GM21367 (cell line): Measurements from ENCODE around the gene CANX.
"Not testable (repeated sequence)": the region's sequence is repeated elsewhere in the genome, so short reads cannot be mapped to it uniquely, and the experiment has no call there.

Source experiments
- ATAC-seq: cut with Tn5 transposase; IDR thresholded peaks from one replicate; pipeline ENCODE4 v1.9.1; 2021; ENCODE audit not compliant: unreplicated experiment

CANX gene, protein sequence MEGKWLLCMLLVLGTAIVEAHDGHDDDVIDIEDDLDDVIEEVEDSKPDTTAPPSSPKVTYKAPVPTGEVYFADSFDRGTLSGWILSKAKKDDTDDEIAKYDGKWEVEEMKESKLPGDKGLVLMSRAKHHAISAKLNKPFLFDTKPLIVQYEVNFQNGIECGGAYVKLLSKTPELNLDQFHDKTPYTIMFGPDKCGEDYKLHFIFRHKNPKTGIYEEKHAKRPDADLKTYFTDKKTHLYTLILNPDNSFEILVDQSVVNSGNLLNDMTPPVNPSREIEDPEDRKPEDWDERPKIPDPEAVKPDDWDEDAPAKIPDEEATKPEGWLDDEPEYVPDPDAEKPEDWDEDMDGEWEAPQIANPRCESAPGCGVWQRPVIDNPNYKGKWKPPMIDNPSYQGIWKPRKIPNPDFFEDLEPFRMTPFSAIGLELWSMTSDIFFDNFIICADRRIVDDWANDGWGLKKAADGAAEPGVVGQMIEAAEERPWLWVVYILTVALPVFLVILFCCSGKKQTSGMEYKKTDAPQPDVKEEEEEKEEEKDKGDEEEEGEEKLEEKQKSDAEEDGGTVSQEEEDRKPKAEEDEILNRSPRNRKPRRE

DNA sequence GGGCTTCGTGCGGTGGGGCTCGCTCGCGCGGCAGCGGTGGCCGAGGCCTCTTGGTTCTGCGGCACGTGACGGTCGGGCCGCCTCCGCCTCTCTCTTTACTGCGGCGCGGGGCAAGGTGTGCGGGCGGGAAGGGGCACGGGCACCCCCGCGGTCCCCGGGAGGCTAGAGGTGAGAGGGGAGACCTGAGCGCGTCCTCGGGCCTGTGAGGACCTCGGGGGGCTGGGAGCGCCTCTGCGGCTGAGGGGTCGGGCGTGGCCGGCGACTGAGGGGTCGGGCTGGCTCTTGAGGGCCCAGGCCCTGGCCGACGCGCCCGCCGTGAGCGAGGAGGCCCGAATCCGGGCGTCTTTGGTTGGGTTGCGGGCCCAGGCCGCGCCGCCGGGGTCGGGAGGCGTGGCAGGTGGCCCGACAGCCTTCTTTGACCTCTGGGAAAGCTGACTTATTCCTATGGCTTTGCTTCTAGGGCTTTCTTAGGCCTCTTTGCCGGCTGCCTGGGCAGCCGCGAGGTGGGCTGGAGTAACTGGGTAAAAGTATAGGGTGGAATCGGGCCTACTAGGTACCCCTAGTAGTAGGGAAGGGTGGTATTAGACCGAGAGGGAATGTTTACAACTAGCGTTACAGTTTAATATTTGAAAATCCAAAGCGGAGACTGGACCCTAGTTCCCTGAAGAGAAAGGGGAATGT lies at the start of gene CANX:
CANX (plus strand) TSS at position 33 of the 681 bp plus-strand sequence. CDS start 6,715 bp downstream, outside the sequence.
- no peak for ATAC-seq

DNA sequence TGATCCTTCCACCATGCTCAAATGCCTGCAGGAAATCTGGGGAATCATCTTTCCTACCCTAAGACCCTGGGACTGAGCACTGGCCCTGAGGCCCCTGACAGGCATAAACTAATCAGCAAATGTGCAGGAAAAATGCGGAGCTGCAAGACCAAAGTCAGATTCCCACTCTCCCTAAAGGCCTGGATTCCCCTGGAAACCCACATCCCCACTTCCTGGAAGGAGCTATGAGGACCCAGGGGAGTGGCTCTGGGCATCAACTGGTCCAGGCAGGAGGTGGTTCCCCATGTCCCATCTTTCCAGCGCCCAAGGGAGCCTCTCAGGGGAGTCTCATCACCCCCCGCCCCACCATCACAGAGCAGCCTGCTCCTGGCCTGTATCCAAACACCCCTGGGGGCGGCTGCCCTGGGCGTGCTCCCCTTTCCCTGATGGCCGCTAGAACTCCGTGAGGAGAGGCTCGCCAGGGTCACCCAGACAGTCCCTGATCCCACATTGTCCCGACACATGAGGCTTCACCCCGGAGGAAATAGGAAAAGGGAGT lies 49.5 kb upstream of the CANX start:
- ATAC-seq: not testable (repeated sequence)

DNA sequence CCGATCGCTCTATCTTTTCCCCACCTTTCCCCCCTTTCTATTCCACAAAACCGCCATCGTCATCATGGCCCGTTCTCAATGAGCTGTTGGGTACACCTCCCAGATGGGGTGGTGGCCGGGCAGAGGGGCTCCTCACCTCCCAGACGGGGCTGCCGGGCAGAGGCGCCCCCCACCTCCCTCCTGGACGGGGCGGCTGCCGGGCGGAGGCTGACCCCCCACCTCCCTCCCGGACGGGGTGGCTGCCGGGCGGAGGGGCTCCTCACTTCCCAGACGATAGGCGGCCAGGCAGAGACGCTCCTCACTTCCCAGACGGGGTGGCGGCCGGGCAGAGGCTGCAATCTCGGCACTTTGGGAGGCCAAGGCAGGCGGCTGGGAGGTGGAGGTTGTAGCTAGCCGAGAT lies 48.5 kb upstream of the CANX start:
- ATAC-seq: not testable (repeated sequence)

DNA sequence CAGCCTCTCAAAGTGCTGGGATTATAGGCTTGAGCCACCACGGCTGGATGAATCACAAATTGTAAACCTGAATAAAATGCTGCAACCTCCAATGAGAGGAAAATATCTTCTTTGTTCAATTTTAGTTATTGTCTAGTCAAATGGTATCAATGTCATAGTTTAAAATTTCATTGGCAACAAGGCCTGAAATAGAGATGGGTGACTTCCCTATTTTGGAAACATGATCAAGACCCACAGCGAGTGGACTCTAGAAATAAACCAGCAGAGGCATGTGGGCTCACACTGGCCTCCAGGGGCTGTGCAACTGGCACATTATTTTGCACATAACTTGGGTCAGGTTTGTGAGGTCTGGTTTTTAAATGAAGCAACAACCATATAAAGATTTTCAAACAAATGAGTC lies 45.6 kb upstream of the CANX start:
- not testable (repeated sequence) for ATAC-seq

DNA sequence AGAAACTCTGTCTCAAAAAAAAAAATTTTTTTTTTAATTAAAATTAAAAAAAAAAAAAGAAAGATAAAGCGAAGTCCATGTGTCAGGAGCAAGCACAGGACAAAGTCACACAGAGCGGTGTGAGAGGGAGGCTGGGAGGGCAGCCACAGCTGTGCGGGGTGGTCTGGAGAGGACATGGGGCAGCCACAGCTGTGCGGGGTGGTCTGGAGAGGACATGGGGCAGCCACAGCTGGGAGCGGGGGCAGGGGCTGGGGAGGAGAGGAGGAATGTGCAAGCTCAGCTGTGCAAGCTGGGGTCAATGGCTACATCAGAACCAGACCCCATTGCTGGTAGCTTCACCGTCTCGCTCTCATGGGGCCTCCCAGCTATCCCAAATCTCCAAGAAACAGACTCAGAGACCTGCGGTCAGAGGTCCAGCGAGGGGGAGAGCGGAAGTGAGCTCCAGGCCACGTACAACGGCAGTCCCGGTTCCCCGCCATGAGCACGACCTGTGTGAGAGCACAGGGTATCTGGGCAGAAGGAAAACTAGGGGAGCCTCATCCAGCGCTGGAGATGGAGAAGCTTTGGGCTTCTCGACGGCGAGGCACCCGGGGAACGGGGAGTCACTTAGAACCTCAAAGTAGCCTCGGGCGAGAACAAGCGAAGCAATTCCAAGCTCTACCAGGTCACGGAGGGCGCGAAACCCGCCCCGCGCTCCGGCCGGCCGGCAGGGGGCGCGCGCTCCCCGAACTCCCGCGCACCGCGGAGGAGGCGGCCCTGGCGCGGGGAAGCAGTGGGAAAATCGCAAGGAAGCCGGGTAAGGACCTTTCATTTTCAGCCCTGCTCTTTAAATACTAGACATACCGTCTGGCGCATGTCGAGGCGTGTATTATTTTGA lies 41.2 kb upstream of the CANX start:
- peak; percentile 78 for ATAC-seq

DNA sequence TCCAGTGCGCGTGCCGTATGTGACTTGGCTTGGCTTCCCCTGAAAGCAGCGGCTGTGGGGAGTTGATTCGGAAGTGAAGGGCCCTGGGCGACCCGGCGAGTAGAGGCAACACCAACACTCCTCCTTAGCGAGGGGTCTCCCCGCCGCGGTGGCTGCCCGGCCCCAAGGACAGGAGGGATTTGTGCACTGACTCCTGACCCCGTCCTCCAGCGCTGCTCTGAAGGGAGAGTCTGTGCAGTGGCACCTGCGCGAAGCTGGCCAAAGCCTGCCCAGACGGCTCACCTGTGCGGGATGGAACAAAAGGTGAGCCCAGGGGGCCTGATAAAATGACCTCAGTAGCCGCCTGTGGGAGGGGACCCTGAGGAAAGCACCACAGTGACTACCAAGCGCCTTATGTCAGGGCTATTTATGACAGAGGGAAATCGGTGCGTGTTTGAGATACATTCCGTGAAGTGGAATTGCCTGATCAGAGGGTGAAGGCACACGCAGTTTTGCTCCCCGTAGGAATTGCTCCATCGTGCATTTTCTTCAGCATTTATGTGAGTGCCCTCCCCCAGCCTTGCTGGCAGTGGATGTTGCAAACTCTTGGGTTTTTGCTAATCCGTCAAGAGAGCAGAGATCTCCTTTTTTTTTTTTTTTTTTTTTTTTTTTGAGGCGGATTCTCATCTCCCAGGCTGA lies 40.4 kb upstream of the CANX start:
- ATAC-seq: peak; percentile 43

DNA sequence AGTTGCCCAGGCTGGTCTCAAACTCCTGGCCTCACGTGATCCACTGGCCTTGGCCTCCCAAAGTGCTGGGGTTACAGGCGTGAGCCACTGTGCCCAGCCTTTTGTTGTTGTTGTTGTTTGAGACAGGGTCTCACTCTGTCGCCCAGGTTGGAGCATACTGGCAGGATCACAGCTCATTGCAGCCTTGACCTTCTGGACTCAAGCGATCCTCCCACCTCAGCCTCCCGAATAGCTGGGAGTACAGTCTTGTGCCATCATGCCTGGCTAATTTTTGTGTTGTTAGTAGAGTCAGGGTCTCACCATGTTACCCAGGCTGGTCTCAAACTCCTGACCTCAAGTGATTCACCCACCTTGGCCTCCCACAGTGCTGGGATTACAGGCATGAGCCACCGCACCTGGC lies 37.1 kb upstream of the CANX start:
- ATAC-seq: not testable (repeated sequence)

DNA sequence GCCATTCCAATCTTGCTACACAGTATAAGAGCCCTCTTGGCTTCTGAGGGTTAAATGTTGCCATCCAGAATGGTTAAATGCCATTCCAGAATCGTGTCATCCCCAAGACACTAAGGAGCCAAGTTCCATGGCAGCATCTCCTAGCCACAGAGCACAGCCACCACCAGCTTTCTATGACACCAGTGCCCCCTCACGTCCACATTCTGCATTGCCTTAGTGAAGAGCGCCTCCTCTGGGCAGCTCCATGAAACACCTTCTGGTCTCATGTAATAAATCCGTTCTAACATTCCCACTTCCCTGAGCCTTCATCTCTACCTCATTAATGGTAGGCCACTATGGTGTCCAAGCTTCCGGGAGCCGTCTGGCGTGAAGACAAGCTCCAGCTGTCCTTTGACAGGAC lies 30.4 kb upstream of the CANX start:
- no peak for ATAC-seq

DNA sequence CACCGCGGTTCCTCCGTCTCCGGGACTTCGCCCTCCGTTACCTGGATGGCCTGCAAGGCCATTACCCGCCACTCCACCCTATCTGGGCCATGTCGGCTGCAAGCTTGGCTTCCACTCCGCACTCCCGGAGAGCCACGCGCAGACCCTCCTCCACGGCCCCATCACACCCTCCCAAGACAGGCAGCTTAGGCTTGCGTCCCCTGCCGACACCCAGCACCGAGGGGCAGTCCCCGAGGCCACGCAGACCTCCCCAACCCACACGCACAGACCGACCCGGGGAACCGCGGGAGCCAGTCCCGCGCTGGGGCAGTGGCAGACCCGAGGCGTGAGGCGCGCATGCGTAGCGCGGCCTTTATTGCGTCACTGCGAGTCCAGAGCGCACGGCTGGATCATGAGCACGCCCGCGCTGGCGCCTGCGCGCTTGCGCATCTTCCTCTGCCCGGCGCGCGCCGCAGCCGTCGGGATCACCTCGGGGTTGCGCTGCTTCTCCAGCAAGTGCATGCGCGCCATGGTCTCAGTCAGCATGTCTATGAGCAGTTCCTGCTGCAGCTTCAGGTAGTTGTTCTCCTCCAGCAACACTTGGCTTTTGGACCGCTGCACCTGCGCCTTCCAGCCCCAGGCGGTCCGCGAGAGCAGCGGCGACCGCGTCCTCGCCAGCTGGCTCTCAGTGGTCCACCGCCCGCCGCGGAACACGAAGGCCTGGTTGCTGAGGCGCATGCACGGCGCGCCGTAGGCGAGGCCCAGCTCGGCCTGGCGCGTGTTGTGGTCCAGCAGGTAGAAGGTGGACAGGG lies 20.3 kb upstream of the CANX start:
- peak; percentile 83 for ATAC-seq

DNA sequence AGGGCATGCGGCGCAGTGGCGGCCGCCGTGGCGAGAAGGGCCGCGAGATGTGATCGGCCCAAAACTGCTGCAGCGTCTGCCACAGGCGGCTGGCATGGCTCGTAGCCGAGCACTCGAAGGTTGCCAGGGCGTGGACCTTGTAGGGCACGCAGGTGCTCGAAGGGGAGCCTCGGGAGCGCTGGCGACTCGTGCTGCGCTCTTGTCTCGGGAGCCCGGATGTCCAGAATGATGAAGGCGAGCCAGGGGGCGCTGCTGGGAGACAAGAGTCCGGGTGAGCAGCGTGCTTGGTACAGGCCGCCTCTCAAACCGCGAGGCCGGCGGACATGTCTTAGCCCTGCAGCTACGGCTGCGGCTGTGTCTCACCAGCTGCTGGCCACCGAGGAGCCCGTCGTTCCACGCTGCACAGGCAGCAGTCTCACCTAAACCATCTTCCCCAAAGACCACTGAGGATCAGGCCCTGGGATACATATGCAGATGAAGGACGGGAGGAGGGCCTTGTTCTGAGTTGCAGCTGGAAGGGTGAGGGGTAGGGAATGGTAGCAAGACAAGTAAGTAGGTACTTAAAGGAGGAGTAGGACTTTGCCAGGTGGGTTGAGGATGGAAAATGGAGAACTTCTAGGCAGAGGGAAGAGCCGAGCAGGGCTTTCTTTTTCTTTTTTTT lies 19.6 kb upstream of the CANX start:
- peak; percentile 14 for ATAC-seq

DNA sequence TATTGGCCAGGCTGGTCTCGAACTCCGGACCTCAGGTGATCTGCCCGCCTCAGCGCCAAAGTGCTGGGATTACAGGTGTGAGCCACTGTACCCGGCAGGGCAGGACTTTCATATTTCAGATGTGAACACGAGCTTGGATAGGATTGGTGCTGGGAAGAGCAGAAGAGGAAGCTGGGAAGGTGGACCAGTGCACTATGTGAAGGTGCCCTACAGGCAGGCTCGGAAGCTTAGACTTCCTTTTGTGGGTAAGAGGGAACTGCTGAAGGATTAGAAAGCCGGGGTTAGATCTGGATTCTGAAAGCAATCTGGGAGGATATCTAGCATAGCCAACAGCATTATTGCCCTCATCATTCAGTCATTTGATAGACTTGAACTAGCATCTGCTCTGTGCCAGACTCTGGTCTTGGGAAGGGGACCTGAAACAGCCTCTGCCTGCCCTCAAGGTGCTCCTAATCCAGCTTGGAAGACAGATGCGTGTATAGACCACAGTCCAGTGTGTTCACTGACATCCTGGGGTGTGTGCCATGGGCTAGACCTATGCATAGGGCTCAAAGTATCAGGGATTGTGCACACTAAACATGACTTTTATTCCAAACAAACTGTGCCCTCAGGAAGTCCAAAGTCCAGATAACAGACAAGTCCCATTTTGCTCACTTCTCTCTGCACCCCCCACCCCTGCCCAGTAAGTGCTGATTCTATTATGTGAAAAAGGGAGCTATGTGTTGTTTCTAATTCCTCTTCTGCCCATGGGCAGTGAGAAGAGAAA lies 18.6 kb upstream of the CANX start:
- no peak for ATAC-seq

DNA sequence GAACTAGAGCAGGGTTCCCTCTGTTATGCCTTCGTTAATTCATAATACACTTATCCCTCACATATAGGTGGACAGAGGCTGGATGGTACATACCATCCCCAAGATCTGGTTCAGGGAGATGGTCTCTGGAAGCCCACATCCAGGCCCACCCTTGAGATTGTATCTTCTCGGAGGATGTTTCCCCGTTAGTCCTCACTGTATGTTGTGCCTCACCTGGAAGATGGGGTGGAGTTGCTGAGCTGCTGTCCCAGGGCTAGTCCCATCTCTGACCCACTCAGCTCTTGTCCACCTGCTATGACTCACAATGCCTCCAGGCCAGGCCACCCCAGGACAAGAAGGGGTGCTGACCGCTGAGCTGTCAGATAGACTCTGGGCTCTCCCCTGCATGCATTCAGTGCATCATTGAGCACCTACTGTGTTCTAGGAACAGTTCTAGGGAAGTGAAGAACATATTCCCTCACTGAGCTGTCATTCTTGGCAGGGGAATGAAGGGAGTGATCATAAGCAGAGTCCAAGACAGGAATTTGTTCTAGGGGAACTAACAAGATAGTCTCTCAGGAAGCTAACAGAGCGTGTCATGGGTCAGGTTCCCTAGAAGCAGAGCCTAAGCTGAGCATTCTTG lies 17.9 kb upstream of the CANX start, which contains the start of gene CBY3:
CBY3 (minus strand) TSS at position 255 of the 622 bp plus-strand sequence; CDS start at position 139, 116 bp downstream.
- no peak for ATAC-seq

DNA sequence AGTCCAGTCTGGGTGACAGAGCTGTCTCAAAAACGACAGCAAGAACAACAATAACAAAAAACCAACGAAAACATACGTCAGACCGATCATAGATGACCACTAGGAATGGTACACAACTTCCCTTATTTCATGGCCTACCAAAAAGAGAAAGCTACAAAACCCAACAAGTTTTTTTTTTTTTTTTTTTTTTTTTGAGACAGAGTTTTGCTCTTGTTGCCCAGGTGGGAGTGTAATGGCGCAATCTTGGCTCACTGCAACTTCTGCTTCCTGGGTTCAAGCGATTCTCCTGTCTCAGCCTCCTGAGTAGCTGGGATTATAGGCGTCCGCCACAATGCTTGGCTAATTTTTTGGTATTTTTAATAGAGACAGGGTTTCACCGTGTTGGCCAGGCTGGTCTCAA lies 9.6 kb upstream of the CANX start:
- not testable (repeated sequence) for ATAC-seq

DNA sequence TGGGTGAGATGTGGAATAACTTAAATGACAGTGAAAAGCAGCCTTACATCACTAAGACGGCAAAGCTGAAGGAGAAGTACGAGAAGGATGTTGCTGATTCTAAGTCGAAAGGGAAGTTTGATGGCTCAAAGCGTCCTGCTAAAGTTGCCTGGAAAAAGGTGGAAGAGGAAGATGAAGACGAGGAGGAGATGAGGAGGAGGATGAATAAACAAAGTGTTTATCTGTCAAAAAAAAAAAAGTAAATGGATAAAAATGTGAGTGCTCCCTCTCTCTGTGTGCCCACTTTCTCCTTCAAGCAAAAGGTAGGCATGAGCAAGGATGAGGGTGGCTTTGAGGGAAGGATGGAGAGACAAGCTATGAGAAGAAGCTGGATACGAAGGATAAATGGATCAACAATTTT lies 4.2 kb upstream of the CANX start:
- no peak for ATAC-seq

DNA sequence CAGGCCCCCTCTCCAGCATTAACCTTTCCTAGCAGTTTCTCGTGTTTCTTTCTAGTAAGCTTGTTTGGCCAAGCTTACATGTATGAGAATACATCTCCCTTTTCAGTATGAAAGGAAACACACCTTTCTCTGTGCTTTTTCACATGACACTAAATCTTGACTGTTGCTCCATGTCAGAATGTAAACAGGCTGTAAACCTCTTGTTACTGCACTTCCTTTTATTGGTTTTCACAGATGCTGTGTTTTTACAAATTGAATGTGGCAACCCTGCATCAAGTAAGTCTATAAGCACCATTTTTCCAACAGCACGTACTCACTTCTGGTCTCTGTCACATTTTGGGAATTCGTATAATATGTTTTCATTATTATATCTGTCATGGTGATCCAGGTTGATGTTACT lies 2.2 kb upstream of the CANX start:
- no peak for ATAC-seq

DNA sequence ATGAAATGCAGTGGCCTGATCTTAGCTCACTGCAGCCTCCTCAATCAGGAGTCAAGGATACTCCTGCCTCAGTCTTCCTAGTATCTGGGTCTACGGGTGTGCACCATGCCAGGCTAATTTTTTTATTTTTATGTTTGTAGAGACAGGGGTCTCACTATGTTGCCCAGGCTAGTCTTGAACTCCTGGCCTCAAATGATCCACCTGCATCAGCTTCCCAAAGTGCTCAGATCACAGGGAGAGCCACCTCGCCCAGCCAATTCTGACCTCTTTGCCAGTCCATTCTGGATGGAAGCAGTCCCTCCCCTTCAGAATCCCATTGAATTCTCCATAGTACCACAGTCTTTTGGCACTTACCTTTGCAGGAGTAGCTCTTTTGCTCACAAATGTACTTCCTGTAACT lies 1.7 kb upstream of the CANX start:
- ATAC-seq: no peak

DNA sequence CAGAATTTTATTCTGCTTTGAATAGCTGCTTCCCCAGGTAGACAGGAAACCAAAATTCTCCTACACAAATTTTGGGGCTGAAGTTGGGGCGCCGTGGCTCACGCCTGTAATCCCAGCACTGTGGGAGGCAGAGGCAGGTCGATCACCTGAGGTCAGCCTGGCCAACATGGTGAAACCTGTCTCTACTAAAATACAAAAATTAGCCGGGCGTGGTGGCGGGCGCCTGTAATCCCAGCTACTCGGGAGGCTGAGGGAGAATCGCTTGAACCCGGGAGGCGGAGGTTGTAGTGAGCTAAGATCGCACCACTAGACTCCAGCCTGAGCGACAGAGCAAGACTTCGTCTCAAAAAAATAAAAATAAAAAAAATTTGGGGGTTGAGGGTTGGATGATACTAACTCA lies 1.2 kb upstream of the CANX start:
- not testable (repeated sequence) for ATAC-seq
